Ramos (cell line): Measurements from ENCODE around the gene METAP2.

Experiments
- in situ Hi-C: fragments of 300-500 bp; cut with MboI; formaldehyde crosslinking; loops from one replicate; pipeline ENCODE4 v1.14.3; 2022; ENCODE audit warnings: low sequenced_read_pairs; ENCODE audit not compliant: unreplicated experiment

The METAP2 gene

DNA sequence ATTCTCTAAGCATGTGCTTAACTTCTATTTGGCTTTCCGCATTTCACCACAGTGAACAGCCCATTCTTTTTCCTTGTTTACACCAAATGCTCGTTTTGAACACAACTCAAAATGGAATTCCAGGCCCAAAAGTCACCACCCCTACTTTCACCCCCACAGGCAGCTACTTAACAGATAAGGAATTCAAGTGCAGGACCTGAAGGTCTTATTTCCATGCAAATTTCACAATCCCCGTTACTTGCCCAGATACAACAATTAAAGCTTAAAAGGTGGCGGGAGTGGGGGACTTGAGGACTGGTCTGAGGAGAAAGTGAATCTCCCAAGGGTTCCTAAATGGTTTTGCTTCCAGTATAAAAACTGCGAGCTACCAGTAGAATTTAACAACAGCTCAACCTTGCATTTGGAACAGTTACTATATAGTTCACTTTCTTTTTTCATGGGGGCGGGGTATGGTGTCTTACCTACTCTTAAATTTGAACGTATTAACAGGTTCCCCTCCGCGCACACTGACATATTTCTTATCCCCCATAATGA is 73.6 kb downstream of the METAP2 start:
- in situ Hi-C loops = no loop called here

DNA sequence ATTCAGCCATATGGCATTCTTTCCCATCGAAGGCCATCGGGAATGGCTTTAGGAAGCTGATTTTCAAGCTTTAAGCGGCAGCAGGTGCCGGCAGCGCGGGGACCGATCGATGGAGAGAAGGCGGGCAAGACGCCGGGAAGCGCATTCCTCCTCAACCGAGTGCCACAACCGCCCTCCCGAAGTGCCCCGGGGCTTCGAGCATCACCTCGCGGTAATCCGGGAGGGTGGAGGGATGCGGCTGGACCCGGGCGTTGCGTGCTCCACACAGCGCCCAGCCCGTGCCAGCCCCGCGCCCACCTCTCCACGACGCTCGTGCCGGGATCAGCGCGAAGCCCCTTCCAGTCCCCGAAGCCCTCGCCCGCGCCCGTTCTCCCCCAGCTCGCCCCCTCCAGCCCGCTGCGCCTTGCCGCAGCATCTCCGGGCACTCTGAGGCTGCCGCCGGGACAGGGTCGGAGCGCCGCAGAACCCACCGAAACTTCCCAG is 74.1 kb downstream of the METAP2 start:
- in situ Hi-C loops = no loop called here

DNA sequence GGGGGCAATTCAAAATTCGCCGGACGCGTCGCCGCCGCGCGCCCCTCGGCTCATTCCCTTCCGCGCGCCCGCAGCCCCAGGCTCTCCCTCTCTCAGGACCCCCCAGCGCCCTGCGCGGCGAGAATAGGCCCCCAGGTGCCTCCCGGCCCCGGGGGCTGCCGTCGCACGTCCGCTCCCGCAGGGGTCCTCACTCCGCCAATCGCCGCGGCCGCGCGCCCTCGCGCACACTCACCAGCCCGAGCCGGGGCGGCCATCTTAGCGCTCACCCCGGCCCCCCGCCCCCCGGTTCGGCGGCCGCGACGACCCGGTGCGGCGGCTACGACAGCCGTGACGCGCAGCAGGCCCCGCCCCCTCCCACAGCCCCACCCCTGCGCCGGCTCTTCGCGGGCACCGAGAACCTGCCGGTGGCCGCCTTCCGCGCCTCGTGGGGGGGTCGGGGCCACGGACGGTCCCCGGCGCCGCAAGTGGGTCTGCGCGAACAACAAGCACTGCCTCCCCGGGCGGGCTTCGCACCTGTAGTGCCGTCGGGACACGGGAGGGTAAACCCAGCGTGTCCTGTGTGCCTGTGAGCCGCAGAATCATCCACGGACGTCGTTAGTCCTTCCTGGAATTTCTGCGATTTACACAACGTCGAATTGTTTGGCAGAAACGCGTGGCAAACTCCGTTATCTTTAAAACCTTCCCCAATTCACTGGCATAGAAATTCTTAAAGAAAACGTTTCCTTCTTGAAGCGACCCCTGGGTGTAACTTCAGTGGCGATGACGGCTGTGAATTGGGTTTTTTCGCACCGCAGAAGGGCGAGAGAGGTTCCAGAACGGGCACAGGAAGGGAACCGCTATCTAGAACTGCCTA is 74.8 kb downstream of the METAP2 start:
- in situ Hi-C loops = no loop called here

DNA sequence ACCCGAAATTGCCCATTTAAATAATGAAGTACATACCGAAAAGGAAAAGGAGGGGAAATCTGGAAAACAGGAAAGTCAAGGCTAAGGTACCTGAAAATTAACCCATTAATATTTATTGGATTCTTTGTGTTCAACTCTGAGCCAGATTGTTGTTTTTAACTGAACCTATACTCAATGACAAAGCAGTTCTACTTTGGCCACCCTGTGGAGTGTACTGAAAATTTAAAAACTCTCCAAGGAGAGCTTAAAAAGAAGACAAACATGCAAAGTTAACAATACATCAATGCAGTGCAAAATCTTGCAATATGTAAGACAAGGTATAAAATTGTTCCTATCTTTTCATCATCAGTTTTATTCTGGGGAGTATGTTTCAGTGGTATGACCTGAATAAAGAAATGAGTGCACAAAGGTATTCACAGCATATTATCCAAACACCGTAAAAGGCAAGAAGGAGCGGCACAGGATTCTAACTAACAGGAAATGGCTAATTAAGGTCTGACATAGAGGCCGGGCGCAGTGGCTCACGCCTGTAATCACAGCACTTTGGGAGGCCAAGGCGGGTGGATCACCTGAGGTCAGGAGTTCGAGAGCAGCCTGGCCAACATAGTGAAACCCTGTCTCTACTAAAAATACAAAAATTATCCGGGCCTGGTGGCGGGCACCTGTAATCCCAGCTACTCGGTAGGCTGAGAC is 75.6 kb downstream of the METAP2 start:
- in situ Hi-C loops = no loop called here

DNA sequence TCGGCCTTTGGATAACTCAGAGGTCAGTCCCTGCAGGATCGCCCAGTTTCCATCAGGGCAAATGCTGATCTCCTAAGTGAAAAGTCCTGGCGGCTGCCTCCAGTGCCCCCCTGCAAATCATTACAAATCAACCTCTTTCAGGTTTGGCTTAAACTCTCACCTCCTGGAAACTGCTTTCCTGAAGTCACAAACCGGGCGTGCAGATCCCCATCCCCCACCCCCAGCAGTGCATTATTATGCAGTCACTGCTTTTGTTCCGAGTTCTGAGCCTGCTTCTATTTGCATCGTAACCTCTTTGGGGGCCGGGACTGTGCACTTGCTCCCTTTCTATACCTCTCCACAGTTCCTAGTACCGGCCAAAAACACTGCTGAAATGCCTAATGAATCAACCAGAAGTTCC is 77.4 kb downstream of the METAP2 start, which contains the start of gene USP44:
TSS of gene USP44 (minus strand) at position 172 of the 400 bp plus-strand sequence. CDS start 17,220 bp downstream, outside the sequence.
- in situ Hi-C loops = no loop called here

DNA sequence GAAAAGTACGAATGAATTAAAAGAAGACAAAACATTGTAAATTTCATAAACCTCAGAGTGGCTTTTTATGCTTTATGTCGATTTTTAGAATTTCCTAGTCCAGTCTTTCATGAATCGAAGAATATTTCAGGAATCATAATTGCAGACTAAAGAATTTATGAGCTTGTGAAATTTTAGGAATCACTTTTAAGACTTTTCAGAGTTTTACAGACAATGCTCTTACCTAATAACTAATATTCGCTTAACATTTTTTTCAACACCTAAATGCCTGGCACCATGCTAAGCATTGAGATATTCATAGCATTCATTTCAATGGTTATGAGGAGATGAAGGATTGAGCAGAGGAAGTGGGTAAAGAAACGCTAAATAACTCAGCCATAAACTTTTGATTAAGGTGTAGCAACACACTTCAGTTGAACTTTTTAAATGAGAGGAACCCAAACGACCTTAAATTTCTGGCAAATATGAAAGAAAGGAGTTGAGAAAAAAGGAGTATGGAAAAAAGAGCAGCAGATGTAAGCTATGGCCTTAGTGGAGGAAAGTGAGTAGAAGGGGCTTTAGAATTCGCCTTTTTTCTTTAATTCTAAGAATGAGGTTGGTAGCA is 78.1 kb downstream of the METAP2 start:
- in situ Hi-C loops = no loop called here

DNA sequence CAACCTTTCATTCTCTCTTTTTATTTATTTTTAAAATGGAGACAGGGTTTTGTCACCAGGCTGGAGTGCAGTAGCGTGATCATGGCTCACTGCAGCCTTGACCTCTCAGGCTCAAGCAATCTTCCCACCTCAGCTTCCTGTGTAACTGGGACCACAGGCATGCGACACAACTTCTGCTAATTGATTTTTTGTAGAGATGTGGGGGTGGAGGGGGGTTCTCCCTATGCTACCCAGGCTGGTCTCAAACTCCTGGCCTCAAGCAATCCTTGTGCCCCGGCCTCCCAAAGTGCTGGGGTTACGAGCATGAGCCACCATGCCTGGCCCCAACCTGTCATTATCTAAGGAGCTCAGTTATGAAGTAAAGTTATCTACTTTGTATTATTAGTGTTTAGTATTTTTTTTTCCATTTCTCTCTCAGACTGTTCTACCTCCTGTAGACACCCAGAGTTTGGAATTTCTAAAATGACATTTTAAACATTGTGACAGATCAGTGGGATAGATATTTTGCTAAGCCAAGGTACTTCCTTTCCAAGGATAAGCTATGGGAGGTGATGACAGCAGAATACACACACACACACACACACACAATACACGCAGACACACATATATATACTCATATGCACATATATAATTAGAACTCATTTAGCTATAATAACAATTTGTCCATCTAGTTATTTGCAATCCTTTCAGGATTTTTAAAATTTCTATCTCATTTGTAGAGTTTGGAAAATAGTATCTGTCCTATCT is 79.4 kb downstream of the METAP2 start:
- in situ Hi-C loops = no loop called here

DNA sequence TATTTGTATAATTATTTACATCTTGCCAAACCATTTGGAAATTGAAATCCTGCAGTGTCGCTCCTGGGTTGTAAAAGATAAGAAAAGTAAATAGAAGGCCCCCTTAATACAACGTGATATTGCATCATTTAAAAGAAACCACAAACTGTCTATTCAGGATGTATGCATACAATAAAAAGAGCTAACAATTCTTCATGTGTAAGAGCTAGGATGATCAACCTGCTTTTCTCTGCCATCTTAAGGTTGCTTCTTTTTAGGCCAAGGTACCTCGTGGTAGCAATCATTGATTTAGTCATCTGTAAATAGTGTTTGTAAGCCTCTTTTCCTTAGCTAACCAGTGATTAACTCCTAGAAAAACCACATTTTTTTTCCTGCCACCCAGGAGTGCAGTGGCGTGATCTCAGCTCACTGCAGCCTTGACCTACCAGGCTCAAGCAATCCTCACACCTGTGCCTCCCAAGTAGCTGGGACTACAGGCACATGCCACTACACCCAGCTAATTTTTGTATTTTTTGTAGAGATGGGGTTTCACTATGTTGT is 80.7 kb downstream of the METAP2 start:
- in situ Hi-C loops = no loop called here

DNA sequence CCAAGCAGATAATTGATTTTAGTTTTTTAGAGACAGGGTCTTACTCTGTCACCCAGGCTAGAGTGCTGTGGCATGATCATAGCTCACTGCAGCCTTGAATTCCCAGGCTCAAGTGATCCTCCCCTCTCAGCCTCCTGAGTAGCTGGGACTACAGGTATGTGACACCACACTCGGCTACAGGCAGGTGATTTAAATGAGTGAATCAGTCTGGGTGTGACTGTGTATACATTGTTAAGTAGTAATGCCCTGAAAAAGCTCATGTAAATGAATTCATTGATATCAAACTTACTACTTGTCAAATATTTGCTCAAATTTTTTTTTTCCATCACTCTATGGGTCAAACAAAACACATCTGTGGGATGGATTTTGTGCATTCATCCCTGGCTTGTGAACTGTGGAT is 83.7 kb downstream of the METAP2 start:
- in situ Hi-C loops = no loop called here
